Keratinocyte (primary cell): ENCODE measurements around the gene PCDHB7.
"Not testable (repeated sequence)": the region's sequence is repeated elsewhere in the genome, so short reads cannot be mapped to it uniquely, and the experiment has no call there.

Experiments used
- EZH2 ChIP-seq: IDR thresholded peaks from one replicate; pipeline ENCODE4 v1.6.1; 2012; ENCODE audit warnings: inconsistent platforms, mild to moderate bottlenecking, low read length, moderate library complexity
- TF ChIP-seq, protein P1 (sequence below), 3 experiments: IDR thresholded peaks in 1 of 3; conservative IDR thresholded peaks in 1 of 3; optimal IDR thresholded peaks in 1 of 3; 2 replicates in 2 of 3; 3 replicates in 1 of 3; pipeline versions ENCODE3 to v1.5.1; 2011; ENCODE audit warnings: low read length in 3 of 3, mild to moderate bottlenecking in 3 of 3, moderate library complexity in 2 of 3, control low read depth in 1 of 3, inconsistent platforms in 1 of 3; ENCODE audit not compliant: insufficient read depth in 2 of 3; ENCODE audit errors: extremely low read depth in 1 of 3

DNA sequence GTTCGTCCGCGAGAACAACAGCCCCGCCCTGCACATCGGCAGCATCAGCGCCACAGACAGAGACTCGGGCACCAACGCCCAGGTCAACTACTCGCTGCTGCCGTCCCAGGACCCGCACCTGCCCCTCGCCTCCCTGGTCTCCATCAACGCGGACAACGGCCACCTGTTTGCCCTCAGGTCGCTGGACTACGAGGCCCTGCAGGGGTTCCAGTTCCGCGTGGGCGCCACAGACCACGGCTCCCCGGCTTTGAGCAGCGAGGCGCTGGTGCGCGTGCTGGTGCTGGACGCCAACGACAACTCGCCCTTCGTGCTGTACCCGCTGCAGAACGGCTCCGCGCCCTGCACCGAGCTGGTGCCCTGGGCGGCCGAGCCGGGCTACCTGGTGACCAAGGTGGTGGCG lies 37.8 kb downstream of the PCDHB7 start:
- TF ChIP-seq, protein P1, sequence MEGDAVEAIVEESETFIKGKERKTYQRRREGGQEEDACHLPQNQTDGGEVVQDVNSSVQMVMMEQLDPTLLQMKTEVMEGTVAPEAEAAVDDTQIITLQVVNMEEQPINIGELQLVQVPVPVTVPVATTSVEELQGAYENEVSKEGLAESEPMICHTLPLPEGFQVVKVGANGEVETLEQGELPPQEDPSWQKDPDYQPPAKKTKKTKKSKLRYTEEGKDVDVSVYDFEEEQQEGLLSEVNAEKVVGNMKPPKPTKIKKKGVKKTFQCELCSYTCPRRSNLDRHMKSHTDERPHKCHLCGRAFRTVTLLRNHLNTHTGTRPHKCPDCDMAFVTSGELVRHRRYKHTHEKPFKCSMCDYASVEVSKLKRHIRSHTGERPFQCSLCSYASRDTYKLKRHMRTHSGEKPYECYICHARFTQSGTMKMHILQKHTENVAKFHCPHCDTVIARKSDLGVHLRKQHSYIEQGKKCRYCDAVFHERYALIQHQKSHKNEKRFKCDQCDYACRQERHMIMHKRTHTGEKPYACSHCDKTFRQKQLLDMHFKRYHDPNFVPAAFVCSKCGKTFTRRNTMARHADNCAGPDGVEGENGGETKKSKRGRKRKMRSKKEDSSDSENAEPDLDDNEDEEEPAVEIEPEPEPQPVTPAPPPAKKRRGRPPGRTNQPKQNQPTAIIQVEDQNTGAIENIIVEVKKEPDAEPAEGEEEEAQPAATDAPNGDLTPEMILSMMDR (optimal IDR thresholded peaks at IDR 0.05 in 1 of 3, IDR thresholded peaks at IDR 0.05 in 1 of 3, conservative IDR thresholded peaks at IDR 0.05 in 1 of 3; ENCODE audit: extremely low read depth in 1 of 3, insufficient read depth in 2 of 3, low read length in 3 of 3): not testable (repeated sequence)
- TF ChIP-seq EZH2: not testable (repeated sequence)
